Measurements from ENCODE around the gene PKDCC. TPM values are rescaled to one million over a fixed set of nuclear protein-coding genes. Genes with fewer than 3 reads are reported as not detected.
"Not testable (repeated sequence)": the region's sequence is repeated elsewhere in the genome, so short reads cannot be mapped to it uniquely, and the experiment has no call there.

The PKDCC gene
- total RNA-seq, 2 experiments from 2014 or later, result 0.13 TPM; not detected in 1

DNA sequence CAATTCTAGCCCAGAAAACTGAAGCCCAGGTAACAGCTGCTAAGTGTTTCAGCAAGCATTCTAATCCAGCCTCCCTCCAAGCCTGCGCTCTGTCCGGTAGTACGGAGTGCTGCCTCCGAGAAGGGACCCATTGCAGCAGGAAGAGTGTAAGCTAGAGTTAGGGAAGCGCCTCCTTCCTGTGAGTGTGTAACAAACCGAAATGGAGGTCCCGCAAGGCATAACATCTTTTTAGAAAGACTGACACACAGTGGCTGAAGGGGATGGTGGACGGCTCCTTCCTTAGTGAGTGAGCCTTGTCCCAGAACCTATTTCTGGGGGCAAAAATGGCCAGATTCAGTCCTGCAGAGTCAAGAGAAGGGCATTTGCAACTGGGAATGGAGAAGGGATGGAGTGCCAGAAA is 12.2 kb downstream of the PKDCC start:
- ChIA-PET POLR2A (no interaction called here), CTCF (interaction anchor here (0.6 kb wide), 1 partner anchor 279 kb away, joined by 3 read pairs; no protein-coding TSS in a partner anchor)

DNA sequence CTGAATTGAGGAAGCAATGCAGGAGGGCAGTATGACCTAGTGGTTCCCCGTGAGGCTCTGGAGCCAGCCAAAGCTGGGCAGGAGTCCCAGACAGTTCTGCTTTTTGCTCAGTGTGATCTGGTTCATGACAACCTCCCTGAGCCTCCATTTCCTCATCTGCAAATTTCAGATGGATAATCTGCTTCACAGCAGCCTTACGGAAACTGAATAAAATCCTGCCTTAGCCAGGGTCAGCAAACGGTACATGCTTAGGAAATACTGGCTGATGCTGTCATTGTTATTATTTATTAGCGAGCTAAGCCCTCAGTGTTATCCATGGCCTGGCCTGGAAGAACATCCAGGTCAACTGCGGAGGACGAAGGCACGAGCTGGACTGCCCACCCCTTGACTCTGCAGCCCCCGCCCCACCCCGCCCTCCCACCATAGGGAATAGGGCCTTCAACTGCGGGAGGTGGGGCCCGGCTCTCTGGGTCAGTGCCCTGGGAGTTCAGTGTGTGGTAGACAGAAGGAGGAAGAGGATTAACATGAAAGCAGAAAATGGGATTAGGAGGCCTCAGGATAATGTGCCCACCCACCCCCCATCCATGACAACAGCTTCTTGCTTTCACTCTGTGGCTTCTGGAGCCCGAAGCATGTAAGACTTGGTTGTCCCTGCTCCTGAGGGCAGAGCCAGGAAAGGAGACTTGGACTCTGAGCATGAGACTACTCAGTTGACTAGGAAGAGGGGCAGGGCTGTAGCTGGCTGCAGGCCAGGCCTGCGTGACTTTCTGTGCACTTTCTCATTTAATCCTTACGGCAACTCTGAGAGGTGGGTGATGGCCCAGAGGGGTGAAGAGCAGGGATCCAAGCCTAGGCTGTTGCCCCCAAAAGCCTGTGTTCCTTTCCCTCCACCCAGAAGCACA is 13.1 kb downstream of the PKDCC start:
- ChIA-PET POLR2A (no interaction called here), CTCF (no interaction called here)

DNA sequence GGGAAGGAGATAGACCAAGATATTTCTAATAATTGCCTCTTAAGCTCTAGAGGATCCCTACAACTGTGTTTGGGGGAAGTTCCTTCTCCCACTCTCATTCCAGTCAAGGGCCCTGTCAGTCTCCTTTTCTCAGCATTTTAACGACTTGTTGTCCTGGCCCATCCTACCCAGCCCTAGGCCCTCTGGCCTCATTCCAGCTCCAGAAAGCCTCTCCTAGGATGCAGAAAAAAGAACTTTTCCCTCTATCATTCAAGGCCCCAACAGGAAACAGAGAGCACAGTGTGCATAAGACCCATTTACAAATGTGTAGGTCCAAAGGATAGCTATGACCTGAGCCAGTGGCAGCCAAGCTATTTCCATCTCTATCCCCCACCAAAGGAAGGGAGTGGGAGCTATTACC is 14.0 kb downstream of the PKDCC start:
- POLR2A ChIA-PET, result no interaction called here
- CTCF ChIA-PET, result no interaction called here

DNA sequence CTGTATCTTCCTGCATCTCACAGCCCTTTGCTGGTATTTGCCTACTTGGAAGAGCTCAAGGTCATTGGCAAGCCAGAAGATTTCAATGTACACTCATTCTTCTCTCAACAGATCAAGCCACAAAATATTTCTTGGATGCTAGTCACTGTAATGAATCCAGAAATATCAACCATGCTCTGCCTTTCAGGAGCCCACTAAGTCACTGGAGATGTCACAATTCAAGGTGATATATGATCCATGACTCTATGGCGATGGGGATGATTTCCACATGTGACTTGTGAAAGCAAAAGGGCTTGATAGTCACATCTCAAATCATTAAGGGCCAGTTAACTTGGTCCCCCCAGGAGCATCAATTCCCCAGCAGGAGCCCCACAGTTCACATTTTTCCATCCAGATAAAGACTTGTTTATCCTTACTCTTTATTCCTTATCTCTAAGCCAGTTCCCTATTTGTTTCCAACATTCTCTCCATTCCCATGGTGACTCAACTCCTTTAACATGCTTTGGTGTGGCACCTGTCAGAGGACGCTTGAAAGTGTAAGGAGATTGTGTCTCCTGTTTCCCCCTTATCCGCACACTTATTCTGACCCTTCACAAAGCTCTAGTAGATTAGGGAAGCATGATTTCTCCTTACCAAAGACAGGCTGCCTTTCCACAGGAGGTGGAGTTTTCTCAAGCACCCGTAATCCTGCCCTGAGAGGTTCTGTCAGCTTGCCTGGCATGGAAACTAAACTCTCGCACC is 15.8 kb downstream of the PKDCC start:
- POLR2A ChIA-PET, result no interaction called here
- CTCF ChIA-PET, result no interaction called here

DNA sequence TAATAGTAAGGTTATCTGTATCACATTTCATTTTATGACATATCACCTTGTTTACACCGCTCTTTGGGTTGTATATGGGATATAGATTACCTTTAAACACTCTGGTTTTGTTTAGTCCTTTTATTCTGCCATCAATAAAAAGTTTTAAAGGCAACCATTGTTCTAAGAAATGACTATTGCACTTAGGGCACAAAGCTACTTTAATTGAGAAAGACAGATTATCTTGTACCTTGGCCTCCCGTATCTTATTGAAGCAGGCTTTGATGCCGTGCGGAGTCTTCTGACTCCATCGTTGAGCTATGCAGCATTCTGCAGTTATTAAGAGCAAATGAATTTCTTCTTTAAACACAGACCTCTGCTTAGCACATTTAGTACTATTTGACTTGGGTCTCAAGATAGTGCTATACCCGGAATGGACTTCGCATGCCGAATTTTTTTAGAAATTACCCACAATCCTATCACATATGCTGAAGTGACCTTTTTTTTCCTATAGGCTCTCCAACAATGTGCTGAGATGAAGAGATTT is 16.7 kb downstream of the PKDCC start:
- CTCF ChIA-PET, result no interaction called here
- POLR2A ChIA-PET, result no interaction called here

DNA sequence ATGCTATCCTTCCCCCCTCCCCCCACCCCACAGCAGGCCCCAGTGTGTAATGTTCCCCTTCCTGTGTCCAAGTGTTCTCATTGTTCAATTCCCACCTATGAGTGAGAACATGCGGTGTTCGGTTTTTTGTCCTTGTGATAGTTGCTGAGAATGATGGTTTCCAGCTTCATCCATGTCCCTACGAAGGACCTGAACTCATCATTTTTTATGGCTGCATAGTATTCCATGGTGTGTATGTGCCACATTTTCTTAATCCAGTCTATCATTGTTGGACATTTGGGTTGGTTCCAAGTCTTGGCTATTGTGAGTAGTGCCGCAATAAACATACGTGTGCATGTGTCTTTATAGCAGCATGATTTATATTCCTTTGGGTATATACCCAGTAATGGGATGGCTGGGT is 17.9 kb downstream of the PKDCC start:
- CTCF ChIA-PET, POLR2A ChIA-PET: not testable (repeated sequence)

DNA sequence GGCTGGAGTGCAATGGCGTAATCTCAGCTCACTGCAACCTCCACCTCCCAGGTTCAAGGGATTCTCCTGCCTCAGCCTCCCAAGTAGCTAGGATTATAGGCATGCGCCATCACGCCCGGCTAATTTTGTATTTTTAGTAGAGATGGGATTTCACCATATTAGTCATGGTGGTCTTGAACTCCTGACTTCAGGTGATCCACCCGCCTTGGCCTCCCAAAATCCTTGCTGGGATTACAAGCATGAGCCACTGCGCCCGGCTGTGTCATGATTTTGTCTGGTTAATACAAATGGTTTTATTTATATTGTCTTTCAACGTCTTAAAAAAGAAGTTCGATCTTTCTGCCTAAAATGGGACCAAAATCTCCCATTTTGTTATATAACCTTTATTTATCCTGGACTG is 19.2 kb downstream of the PKDCC start:
- POLR2A ChIA-PET, CTCF ChIA-PET: not testable (repeated sequence)

DNA sequence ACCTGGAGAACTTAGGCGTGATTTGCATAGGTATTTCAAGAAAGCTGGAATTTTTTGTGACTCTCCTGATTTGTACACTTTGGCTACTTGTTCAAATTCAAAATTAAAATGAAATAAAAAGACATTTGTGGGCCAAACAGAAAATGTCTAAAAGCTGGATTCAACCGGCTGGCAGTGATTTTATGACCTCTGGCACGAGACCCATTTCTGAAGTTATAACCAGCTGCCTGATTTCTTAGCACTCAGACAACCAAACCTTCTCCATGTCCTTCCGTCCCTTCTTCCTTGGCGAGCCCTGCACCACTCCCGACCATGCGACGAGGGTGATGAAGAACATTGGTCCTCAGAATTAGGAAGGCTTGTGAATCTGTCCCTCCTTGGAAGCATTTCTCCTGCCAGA is 19.7 kb downstream of the PKDCC start:
- POLR2A ChIA-PET, result no interaction called here
- CTCF ChIA-PET, result no interaction called here

DNA sequence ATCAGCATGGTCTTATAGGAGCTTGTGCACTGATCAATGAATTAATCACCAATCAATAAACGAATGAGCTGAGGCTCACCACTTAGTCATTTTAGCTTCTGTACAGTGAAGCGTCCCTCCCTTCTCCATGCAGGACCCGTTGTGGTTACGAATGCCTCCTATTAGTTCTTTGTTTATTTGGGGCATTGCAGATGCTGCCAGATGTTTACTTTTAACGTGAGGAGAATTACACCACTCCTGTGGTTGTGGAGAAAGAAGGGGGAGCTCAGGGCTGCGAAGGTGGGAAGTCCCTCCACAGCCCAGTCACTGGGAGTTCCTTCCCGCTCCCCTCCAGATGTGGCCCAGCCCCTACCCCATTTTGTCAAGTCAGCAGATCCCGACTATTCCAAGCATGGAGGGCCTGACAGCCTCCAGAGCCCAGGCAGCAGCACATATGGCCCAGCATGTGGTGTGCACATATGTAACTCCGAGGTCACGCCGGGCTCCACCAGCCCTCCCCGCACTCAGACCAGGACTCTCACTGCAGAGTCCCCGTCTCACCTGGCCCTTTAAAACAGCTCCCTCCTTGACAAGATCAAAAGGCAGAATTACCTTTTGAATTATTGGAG is 20.9 kb downstream of the PKDCC start:
- ChIA-PET POLR2A (no interaction called here), CTCF (no interaction called here)

DNA sequence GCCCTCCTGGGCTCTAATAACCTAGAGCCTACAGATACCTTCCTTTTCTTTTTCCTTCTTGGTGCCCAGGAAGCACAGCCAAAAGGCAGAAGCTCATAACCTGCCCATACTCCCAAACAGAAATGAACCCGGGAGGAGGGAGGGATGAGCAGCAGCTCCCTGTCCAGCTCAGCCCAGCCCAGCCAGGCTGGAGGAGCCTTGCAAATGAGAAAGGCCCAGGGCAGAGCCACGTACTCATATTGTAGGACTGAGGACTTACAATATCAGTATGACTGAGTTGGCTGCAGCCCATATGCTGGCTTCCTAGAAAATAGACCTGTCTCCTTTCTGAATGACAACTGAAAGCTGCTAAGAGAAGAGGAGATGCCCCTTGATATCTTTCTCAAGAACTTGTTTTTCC is 21.7 kb downstream of the PKDCC start:
- POLR2A ChIA-PET, result no interaction called here

DNA sequence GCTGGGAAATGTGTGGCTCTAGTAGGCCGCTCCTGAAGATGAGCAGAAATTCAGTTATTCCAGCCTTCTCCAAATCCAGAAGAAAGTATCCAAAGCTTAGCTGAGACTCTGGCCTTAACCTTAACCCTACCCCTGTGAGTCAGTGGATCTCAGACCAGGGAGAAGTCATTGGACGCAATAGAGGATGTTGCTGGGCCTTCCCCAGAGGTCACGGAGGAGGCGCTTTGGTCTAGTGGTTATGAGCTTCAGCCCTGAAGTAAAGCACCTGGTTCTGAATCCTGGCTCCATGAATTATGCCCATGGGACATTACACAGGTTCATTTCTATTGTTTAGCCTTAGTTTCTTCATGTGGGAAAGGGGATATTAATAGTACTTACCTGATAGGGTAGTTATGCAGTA is 24.0 kb downstream of the PKDCC start:
- POLR2A ChIA-PET, result no interaction called here
- CTCF ChIA-PET, result no interaction called here

More for the DNA sequence above, 21.7 kb downstream of the PKDCC start:
- CTCF ChIA-PET, result no interaction called here

DNA sequence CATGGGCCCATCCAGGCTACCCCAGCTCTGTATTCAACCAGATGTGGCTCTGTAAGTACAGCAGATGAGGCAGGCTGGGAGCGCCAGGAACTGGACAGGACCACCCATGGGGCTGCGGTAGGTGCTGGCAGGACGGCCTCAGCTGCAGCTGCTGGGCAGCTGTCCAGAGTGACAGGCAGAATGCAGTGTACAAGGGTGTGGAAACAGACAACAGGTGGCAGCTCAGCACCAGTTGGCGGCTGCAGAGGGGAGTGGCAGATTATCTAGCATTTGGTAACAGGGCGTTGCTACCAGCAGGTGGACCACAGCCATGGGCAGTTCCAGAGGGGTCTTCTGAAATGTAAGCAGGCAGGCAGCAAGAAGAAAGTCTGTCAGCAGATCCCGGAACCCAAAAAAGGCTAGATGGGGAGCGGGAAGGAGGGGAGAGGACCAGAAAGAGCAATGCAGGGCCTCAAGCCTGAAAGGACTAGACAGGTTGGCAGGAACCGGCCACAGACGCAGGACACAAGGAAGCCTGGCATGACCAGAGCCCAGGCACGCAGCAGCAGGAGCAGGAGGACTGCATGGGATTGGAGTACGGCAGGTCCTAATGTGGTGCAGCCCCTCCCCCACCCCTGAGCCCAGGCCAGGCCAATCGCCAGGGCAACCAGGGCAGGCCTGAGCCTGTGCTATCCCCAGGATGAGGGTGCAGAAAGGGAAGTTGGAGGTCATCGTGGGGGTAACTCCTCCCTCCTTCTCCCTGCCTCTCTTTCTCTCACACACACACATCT is 24.7 kb downstream of the PKDCC start:
- ChIA-PET POLR2A (no interaction called here), CTCF (no interaction called here)

DNA sequence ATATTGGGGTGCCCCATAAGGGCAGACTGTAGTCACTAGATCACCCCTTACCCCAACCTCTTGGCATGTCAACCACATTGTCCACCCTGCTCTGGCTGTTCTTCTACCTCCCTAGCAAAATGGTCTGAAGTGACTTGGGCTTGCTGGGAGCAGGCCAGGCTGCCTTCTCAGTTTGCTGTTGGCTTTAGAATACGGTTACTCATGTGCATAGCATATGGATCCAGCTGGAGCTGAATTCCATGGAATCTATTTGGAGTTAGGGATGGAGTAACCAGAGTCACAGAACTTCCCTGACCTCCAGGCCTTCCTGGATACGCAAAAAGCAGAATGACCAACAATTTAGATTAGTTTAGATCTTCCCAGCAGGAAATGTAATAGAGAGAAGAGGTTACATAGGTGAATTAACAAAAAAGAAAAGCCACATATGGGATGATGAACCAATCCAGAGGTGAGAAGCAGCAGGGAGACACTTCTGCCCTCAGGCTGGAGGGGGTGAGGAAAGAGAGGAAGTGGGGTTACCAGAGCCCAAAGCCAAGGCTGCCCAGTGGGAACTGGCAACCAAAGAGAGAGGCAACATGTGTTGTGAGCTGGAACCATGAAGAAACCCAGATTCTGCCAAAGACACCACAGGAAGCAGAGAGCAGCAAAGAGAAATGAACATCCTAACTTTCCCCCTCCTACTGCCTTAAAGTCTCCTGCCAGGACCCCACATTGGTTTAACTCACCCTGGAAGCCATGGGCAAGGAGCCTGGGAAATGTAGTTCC is 26.1 kb downstream of the PKDCC start:
- CTCF ChIA-PET, result no interaction called here
- POLR2A ChIA-PET, result no interaction called here

DNA sequence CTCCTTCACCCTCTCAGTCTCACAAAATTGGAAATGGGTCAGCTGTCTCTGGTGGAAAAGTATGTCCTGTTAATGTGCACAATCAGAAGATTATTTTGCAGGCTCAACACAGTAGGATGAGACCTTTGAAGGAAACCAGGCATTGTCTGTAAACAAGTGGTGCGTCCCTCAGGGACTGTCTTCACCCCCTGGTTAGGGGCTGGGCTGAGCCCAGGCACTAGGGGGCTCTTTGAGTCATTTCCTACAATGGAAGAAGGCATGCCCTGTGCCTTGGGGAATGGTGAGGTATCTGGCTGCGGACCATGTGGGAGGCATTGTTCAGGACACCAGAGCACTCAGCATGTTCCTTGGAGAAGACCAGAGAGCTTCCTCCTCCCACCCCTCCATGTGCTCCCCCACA is 26.8 kb downstream of the PKDCC start:
- ChIA-PET CTCF (no interaction called here), POLR2A (no interaction called here)

DNA sequence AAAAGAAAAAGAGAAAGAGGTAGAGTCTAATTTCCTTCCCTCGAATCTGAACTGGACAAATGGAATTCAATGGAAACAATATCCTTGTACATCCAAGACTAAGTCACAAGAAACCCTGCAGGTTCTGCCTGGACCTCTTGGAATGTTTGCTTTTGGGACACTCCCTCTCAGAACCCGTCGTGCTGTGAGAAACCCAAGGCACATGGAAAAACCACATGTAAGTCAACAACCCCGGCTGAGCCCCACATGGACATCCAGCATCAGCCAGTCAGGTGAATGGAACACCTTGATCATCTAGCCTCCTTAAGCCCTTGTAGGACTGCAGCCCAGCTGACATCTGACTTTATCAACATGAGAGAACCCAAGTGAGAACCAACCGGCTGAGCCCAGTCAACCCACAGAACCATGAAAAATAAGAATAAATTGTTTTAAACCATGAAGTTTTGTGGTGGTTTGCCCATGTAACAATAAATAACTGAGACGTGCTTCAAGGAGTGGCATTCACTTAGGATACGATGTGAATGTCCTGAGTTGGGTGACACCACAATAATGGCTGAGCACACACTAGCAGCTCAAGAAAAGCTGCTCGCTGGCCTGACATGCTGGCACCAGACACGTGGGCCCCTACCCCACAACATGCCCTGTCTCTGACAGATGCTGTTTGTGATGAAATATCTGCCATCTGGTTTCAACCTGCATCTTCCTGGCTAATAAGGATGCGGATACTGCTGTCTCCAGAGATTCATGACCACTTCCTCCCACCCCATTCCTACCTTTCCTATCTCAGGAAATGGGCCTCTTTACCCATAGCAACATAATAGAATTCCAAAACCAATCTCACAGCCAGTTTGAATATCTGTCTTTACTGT is 28.8 kb downstream of the PKDCC start:
- POLR2A ChIA-PET, result no interaction called here
- CTCF ChIA-PET, result no interaction called here

DNA sequence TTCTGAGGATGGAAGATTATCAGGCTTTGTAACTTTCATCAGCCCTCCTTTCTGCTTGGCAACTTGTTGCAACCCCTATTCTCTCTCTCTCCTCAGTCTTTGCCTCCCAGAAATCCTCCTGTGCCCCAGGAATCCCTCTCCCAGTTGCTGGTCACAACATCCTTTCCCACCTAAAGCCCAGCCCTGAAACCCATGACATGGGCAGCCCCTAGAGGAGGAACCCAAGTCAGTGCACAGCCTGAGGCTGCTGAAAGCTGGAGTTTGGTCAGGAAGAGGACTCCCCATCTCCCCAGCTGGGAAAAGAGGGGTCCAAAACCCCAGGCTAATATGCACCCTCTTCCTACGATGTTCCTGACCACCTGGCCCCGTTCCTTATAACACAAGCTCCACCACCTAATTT is 29.5 kb downstream of the PKDCC start:
- CTCF ChIA-PET, result no interaction called here

DNA sequence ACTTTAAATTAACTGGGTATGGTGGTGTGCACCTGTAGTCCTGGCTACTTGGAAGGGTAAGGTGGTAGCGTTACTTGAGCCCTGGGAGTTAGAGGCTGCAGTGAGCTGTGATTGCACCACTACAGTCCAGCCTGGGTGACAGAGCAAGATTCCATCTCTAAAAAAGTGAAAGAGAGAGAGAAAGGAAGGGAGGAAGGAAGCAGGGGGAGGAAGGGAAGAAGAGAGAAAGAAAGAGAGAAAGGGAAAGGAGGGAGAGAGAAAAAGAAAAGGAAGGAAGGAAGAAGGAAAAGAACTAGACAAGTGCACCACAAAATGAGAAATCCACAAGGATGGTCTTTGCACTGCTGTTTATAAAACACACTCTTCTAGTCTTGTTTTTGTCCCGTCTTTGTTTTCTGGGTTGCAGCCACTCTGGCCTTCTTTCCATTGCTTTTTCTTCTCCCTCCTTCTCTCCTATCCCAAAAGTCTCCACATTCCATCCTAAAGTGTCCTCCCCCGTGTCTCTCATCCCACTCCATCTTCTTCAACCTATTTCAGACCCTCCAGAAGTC is 32.0 kb downstream of the PKDCC start:
- POLR2A ChIA-PET, result no interaction called here
- CTCF ChIA-PET, result interaction anchor here (1.2 kb wide), 1 partner anchor 210 kb away, joined by 3 read pairs; no protein-coding TSS in a partner anchor

More for the DNA sequence above, 29.5 kb downstream of the PKDCC start:
- POLR2A ChIA-PET, result no interaction called here

DNA sequence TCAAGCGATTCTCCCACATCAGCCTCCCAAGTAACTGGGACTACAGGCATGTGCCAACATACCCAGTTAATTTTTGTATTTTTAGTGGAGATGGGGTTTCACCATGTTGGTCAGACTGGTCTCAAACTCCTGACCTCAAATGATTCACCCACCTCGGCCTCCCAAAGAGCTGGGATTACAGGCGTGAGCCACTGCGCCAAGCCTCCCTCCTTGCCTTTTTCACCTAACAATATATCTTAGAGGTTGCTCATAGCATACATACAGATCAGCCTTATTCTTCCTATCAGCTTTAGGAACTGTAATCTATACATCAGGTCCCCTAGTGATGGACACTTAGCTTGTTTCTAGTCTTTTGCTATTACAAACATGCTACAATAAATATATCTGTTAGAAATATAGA is 33.3 kb downstream of the PKDCC start:
- POLR2A ChIA-PET, CTCF ChIA-PET: not testable (repeated sequence)
